LHCN-M2 (cell line): ENCODE data around the gene FAM163B. TPM values are rescaled to one million over a fixed set of nuclear protein-coding genes. Genes with fewer than 3 reads are reported as not detected.

ENCODE experiments used
- DNase-seq: peaks from one replicate; pipeline ENCODE4 v3.0.0-alpha.2; 2012; ENCODE audit warnings: low read depth
- total RNA-seq: library from RNA; depleted of rRNA; stranded (reverse); fragments of >200 nt; gene quantifications from 2 replicates; pipeline ENCODE4 v1.2.3, GENCODE V29; 2014

The FAM163B gene
- total RNA-seq, 1 experiment from 2014 or later = not detected

DNA sequence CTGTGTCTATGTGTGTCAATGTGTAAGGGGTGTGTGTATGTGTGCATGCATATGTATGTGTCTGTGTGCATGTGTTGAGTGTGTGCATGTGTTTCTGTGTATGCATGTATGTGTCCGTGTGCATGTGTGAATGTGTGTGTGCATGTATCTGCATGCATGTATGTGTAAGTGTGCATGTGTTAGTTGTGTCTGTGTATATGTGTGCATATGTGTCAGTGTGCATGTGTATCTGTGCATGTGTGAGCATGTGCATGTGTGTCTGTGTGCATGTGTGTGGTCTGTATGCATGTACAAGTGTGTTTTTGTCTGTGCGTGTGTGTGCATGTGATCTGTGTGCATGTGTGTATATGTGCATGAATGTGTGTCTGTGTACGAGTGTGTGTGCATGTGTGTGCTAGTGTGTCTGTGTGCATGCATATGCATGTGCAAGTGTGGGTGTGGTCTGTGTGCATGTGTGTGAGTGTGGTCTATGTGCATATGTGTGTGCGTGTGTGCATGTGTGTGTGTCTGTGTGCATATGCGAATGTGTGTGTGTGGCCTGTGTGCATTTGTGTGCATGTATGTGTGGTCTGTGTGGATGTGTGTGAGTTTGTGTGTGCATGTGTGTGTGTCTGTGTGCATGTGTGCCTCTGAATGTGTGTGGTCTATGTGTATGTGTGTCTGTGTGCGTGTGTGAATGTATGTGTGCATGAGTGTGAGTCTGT lies 9.6 kb downstream of the FAM163B start:
- no peak for DNase-seq

DNA sequence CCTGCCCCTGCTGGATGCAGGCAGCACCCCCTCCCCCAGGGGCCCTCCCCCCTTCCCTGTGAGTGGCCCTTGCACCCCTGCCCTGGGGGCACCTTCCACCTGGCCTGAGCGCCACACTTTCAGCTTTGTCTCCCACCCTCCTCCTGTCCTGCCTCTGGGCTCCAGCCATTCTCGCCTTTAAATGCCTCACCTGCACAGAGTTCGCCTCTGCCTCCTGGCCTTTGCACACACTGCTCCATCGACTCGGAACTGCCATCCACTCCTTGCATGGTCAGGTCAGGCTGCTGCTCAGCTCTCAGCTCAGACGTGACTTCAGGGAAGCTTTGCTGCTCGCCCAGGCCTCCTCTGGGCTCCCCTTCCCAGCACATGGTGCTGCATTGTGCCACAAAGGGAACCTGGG lies 10.2 kb downstream of the FAM163B start:
- no peak for DNase-seq

- peak; percentile 12 for DNase-seq
These were observed 11.8 kb downstream of the FAM163B start for GRCh38 chr9:133597316-133597957.

- no peak for DNase-seq
These were observed 13.3 kb downstream of the FAM163B start for GRCh38 chr9:133595910-133596309.

- no peak for DNase-seq
These were observed 14.9 kb downstream of the FAM163B start for GRCh38 chr9:133594310-133594709.

DNA sequence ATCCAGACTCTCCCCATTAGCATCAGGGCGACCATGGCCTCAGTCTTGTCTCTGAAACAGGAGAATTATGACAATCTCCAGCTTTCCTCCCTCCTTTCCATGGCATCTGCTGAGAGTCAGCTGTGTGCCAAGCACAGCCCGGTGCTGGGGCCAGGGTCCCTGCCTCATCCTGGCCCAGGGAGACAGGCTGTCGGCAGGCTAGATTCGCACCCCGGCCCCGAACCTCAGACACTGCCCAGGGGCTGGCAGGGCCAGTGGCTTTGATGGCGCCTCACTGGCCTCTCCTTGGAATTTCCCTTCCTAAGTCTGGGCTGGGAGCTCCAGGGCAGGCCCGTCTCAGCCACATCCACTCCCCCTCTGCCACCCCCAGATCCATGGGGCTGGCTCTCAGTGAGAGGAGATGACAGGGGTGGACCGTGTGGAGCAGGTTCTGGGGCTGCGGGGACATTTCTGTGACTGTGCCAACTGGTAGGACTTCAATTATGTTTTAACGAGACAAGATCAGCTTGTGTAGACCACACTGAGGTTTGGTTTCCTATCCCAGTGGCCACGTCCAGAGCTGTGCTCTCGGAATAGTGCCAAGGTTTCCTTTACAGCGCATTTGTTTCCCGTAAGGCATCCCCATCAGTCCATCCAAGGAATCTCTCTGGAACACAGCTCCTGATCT lies 15.5 kb downstream of the FAM163B start:
- DNase-seq = no peak

- DNase-seq = no peak
These were observed 16.3 kb downstream of the FAM163B start for GRCh38 chr9:133592731-133593409.

- DNase-seq = no peak
These were observed 17.2 kb downstream of the FAM163B start for GRCh38 chr9:133591985-133592384.

- no peak for DNase-seq
These were observed 17.9 kb downstream of the FAM163B start for GRCh38 chr9:133591116-133591910.

GRCh38 chr9:133590231-133590855 lies 18.8 kb downstream of the FAM163B start:
- peak; percentile 27 for DNase-seq

DNA sequence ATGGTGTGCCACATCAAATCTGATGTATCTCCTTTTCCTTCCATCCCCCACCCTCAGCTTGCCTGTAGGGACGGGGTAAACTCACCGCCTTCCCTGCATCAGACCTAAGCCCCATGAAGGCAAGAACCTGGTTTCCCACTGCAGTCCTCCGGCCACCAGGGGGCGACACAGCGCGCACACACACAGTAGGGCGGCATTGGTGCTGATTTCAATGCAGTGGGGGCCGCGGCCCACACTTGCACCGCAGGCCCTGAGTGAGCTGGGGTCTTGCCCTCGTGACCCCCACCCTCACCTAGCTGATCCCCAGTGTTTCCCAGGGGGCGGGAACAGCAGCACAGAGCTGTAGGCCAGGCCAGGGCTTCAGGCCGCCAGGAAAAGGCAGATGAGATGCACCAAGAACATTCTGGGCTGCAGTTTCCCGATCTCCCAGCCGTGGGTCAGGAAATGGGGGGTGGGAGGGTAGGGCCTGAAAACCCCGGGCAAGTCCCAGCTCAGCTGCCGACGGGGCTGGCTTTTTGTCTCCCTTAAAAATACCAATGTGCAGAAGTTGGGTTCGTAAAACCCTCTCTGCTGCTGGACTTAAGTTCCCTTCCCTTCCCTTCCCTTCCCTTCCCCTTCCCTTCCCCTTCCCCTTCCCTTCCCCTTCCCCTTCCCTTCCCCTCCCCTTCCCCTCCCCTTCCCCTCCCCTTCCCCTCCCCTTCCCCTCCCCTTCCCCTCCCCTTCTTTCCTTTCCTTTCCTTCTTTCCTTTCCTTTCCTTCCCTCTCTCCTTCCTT lies 19.5 kb downstream of the FAM163B start:
- no peak for DNase-seq

GRCh38 chr9:133587466-133587865 lies 21.7 kb downstream of the FAM163B start:
- no peak for DNase-seq

- no peak for DNase-seq
These were observed 22.1 kb downstream of the FAM163B start for GRCh38 chr9:133587051-133587450.

- no peak for DNase-seq
These were observed 23.5 kb downstream of the FAM163B start for GRCh38 chr9:133585481-133586351.

- no peak for DNase-seq
These were observed 24.4 kb downstream of the FAM163B start for GRCh38 chr9:133584559-133585476.

GRCh38 chr9:133584167-133584558 lies 25.0 kb downstream of the FAM163B start:
- DNase-seq = no peak

- no peak for DNase-seq
These were observed 25.6 kb downstream of the FAM163B start for GRCh38 chr9:133583586-133583985.

DNA sequence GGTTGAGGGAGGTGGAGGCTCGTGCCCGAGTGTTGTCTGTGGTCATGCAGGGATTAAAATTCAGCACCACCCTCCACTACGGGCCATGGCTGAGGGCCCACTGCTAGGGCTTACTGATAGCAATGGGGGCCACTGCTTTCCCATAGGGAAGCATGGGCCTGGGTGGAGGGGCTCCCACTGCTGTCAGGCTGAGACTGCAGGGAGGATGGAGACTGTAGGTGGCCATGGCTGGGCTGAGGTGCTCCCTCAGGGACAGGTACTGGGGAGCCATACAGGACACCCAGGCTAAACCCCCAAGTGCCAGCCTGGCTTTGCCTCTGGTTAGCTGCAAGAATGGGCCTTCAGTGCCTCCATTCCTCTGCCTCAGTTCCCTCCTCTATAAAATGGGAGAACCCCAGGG lies 26.1 kb downstream of the FAM163B start:
- no peak for DNase-seq
